SHP77 (cell line): ENCODE data around the gene EPAS1.

Experiments used
- DNase-seq, 2 experiments: peaks; one replicate each; lab custom pipeline; 2025; lab: John Stamatoyannopoulos, UW

Gene EPAS1

DNA sequence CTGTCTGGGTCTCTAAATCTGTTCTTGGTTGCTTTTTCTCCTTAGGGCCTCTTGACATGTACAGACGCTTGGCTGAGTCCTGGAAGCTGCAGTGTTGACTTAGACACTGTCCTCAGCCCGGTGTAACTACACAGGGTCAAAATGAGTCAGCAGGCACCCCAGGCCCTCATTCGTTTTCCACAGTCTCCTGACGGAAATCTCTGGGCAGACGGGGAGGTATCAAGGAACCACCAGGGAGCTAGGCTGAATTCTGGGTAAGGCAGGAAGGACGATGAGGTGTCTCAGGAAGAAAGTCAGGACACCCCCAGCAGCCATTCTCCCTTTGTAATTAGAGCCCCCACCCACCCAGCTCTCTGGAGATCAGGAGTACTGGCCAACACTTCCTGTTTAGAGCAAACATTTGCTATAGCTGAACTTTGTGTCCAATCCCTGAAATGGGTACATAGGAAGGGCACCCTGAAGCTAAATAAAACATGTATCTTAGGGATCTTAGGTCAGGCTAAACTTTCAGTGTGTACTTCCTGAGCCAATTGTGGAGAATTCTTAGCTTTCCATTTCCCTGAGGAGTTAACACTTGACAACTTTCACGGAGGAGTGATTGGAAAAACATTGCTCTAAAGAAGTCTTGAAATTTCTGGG, 23.9 kb upstream of the EPAS1 start:
- no peak for DNase-seq

- DNase-seq = no peak
These were observed 23.3 kb upstream of the EPAS1 start for GRCh38 chr2:46273919-46274318.

DNA sequence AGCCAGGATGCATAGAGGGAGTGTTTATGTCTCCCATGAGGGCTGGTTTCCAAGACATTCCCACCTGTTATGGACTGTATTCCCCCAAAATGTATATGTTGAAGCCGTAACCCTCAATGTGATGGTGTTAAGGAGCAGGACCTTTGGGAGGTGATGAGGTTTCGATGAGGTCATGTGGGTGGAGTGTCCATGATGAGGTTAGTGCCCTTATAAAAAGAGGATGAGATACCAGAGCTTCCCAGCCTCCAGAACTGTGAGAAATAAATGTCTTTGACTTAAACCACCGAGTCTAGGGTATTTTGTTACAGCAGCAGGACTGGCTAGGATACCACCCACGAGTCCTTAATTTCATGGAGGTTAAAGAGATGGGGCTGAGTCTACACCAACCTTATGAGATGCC, 22.6 kb upstream of the EPAS1 start:
- DNase-seq = no peak

- DNase-seq = no peak
These were observed 21.2 kb upstream of the EPAS1 start for GRCh38 chr2:46275995-46276394.

GRCh38 chr2:46276642-46277041, 20.6 kb upstream of the EPAS1 start:
- DNase-seq = no peak

GRCh38 chr2:46277431-46278190, 19.6 kb upstream of the EPAS1 start:
- no peak for DNase-seq

DNA sequence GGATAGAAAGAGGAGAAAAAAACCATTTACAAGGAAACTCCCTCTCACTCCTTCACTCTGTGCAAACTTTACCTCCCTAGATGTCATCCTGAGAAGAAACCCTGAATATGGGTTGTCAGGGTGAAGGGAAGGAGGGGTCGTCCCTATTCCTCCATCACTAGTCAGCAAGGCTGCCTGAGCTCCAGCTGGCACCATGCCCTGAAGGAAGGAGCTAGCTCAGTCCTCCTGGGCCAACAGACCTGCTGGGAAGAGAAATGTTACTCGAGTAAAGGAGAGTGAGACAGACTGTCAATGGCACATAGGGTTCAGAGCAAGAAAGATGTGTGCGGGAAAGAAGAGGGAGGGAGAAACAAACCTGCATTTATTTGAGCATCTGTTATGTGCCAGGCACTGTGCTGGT, 18.3 kb upstream of the EPAS1 start:
- DNase-seq = no peak

GRCh38 chr2:46281939-46282338, 15.3 kb upstream of the EPAS1 start:
- no peak for DNase-seq

DNA sequence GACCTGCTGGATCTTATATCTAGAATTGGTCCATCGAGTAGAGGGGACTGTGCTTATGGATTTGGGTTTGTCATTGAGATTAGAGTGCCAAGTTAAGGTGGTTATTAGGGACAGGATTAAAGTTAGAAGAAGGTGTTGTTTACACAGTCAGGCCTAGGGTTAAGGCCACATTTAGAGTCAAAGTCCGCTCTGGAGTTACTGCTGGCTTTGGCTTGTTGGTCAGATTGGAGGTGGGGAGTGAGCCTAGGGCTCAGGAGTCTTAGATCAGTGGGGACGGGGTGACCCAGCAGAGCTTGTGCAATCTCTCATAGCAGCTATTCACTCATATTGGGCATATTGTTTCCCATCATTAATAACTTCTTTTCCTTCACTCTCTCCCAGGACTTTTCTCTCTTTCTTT, 13.5 kb upstream of the EPAS1 start:
- no peak for DNase-seq

DNA sequence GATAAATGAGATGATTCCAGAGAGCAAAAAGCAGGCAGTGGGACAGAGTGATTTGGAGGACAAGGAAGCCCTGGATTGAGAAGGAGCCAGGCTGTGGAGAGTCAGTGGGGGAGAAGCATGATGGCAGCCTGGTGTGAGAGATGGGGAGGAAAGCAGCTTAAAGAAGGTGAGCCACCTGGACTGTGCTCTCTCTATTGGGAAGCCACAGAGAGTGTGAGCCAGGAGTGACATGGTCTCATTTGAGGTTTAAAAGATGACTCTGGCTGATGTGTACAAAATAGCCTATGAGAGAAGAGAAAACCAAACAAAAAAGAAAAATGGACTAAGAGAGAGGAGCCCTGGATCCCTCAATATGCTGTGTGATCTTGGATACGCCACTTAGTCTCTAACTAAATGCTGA, 12.9 kb upstream of the EPAS1 start:
- no peak for DNase-seq

DNA sequence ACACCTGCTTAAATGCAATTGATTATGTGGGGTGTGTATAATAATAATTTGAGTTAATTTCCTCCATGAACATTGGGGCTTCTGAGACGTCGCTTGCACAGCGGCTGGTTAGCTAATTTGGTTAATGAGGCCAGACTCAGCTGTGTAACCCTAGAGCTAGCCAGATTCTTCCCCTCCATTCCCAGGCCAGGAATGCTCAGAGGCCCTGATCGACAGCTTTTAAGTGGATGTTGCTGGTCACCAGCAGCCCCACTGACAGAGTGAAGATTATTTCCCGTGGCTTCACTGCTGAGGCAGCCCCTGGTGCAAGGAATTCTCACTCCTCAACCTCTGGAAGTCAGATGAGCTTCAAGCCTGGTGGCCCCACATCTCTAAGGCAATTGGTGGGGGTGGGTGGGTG, 12.4 kb upstream of the EPAS1 start:
- no peak for DNase-seq

DNA sequence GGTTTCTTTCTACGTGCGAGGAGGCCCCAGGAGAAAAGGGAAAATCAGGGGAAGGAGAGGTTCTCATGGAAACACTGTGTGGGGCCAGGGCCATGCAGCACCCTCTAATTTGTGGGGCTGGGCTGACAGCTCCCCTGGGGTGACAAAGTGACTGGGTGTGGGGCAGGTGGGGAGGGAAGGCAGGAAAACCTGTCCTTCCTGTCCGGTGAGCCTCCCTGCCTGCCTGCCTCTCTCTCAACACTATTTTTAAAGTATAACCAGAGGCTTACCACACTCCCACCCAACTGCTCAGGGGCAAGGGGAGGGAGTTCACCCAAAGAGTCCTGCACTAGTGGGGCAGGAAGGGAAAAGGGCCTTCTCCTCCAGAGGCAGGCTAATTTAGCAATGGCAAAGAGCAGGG, 10.5 kb upstream of the EPAS1 start:
- no peak for DNase-seq

- DNase-seq = no peak
These were observed 7.1 kb upstream of the EPAS1 start for GRCh38 chr2:46290078-46290477.

GRCh38 chr2:46293466-46293865, 3.7 kb upstream of the EPAS1 start:
- DNase-seq = no peak

DNA sequence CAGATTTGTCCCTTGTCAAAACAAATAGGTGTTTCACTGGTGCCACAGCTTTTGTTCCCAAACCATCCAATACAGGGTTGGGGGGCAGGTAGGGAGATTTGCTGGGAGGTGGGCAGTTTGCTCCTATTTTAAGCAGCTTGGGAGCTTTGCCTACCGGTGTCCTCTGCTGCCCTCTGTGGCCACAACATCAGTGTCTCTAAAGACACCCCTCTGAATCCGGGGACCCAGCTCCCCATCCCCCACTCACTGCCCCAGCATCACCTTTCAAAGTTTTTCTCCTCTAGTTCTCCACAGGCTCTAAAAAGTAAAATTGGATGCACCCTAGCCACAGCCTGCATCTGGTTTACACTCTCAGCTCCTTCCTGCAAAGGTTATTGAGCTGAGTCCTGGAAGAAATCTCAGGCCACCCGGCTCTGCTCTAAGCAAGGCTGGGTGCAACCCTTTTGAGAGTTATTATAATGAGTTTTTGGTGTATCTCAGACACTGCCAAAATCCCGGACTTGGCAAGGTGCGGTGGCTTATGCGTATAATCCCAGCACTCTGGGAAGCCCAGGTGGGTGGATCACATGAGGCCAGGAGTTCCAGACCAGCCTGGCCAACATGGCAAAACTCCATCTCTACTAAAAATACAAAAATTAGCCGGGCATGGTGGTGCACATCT, 2.9 kb upstream of the EPAS1 start:
- no peak for DNase-seq

DNA sequence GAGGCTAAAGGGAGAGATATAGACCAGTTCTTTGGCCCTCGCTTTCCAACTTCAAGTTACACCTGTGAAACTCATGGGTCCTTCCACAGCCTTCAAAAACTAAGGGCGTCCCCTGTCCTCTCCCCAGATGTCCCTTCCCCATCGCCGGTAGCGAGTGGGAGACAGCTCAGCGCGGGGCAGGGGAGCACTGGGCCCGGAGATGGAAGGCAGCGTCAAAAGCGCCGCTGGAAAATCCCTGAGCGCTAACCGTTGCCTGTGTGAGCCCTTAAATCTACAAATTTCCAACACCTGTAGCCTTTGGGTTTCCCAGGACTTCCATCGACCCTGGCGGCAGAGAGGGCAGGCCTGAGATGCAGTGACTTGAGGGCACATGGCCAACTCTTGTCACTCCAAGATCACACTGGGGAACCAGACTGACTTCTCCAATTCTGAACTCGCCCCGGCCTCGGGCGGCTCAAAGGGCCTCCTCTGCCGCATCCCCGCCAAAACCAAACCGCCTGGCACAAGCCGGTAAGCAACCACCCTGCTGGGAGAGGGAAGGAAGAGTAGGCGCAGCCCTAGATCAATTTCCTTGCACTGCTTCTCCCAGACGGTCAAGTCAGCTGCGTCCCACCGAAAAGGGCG, 879 bp upstream of the EPAS1 start:
- DNase-seq = no peak

- DNase-seq = no peak
These were observed 502 bp downstream of the EPAS1 start for GRCh38 chr2:46297546-46298271.

- DNase-seq = no peak
These were observed 990 bp downstream of the EPAS1 start for GRCh38 chr2:46298272-46298521.

DNA sequence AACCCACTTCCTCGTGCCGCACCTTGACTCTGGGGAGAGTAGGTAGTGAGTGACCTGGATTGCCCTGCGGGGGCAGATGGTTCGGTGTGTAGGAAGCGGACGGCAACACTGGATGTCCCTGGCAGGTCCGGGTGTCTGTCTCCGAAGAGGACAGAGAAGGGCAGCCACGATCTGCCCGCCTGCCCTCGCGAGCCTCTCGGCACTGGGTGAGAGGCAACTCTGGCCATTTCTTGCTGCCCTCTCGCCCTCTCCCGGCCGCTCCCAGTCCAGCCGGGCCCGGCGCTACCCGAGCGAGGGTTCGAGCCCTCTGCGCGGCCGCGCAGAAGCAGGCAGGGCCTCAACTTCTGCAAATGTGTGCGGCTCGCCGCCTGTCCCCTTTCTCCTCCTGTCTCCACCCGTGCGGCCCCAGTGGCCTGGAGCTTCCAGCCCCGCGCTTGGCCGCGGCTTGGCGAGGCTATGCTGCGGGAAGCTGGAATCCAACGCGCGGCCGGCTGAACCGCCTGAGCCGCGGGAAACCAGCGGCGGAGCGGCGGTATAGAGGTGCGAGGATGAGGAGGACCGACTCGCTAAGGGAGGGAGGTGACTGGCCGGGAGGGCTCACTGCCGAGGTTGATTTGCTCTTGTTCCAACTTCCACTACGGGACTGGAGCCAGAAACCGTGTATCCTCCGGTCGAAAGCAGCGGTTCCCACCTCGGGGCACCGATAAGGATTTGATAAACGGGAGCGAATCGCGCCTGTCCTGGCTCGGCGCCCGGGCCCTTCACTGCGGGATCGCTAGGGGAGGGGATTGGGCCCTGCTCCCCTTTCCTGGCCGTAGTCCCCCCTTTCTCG, 1.5 kb downstream of the EPAS1 start:
- no peak for DNase-seq

GRCh38 chr2:46299365-46300263, 2.4 kb downstream of the EPAS1 start:
- no peak for DNase-seq

GRCh38 chr2:46300406-46300832, 3.2 kb downstream of the EPAS1 start:
- no peak for DNase-seq
